Heart right ventricle (tissue), 16 donors: ENCODE data around the gene DGLUCY. TPM values are rescaled to one million over a fixed set of nuclear protein-coding genes. Genes with fewer than 3 reads are reported as not detected.
"Not testable (repeated sequence)": the region's sequence is repeated elsewhere in the genome, so short reads cannot be mapped to it uniquely, and the experiment has no call there.

Source experiments
- ATAC-seq, 8 donors: fragments of 200-7000 bp; cut with Tn5 transposase; one replicate each; pipeline ENCODE4 v1.9.1; 2020; ENCODE audit warnings: mild to moderate bottlenecking in 8 of 8, moderate library complexity in 8 of 8, moderate number of reproducible peaks in 1 of 8
- DNase-seq, 2 donors: peaks; one replicate each; pipeline ENCODE4 v3.0.0-alpha.2; 2020
- H3K27ac ChIP-seq, 10 donors: fragments of 200-600 bp; sonication (generic) in 2 of 10; one replicate each; pipeline versions ENCODE4 v1.5.0 to v1.8.0; 2020 to 2022; ENCODE audit warnings: mild to moderate bottlenecking in 3 of 10
- H3K27me3 ChIP-seq, 7 donors: fragments of 200-600 bp; one replicate each; pipeline ENCODE4 v1.8.0; 2021 to 2022; ENCODE audit warnings: mild to moderate bottlenecking in 2 of 7
- H3K36me3 ChIP-seq, 9 donors: fragments of 200-600 bp; sonication (generic) in 1 of 9; one replicate each; pipeline versions ENCODE4 v1.5.0 to v1.8.0; 2020 to 2022; ENCODE audit warnings: mild to moderate bottlenecking in 2 of 9
- H3K4me1 ChIP-seq, 9 donors: fragments of 200-600 bp; sonication (generic) in 1 of 9; one replicate each; pipeline versions ENCODE4 v1.5.0 to v1.8.0; 2020 to 2022; ENCODE audit warnings: mild to moderate bottlenecking in 4 of 9
- H3K4me3 ChIP-seq, 10 donors: fragments of 200-600 bp; sonication (generic) in 2 of 10; one replicate each; pipeline versions ENCODE4 v1.5.0 to v1.8.0; 2020 to 2022; ENCODE audit warnings: mild to moderate bottlenecking in 7 of 10, moderate library complexity in 2 of 10
- H3K9me3 ChIP-seq, 11 donors: fragments of 200-600 bp in 10 of 11; sonication (generic) in 2 of 11; one replicate each; pipeline versions ENCODE4 v1.5.0 to v1.8.0; 2013 to 2022; ENCODE audit warnings: mild to moderate bottlenecking in 2 of 11, control low read depth in 1 of 11, moderate library complexity in 1 of 11
- CTCF ChIP-seq, 9 donors: fragments of 200-600 bp; sonication (generic) in 2 of 9; IDR thresholded peaks; one replicate each; pipeline versions ENCODE4 v1.5.0 to v1.8.0; 2021 to 2022; ENCODE audit warnings: antibody characterized with exemption in 9 of 9, mild to moderate bottlenecking in 5 of 9, moderate library complexity in 1 of 9
- WGBS, 2 donors: extraction: QIAGEN DNeasy Blood & Tissue Kit; methylation state at CpG; one replicate each; pipeline ENCODE4 v1.1.7; 2013; ENCODE audit warnings: inconsistent platforms in 1 of 2; 5-methylcytosine and 5-hydroxymethylcytosine counted together
- intact Hi-C, 10 donors: fragments of 100-400 bp; cut with DNase I; formaldehyde crosslinking; loops; one replicate each; pipeline versions ENCODE4 v1.11.1 to v1.14.2; 2022
- polyA plus RNA-seq, 2 donors: library from polyadenylated mRNA; stranded (reverse); fragments of 200-250 nt; gene quantifications; one replicate each; pipeline ENCODE4 v1.2.3, GENCODE V29; 2013
- total RNA-seq, 10 donors: library from RNA; stranded (reverse); fragmentation: NEBNext Ultra II Directional in 3 of 10; extraction: Animal tissue kit (Norgen Biotek cat#: 25700) in 3 of 10; gene quantifications; one replicate each; pipeline versions ENCODE4 v1.2.1 to v1.2.4, GENCODE V29; 2021 to 2023
- donor health status: Arrhythmogenic right ventricular cardiomyopathy.
- donor health status: ischemic (EF 13 %, LVEDD 7.1; RV severe dilation, severe dysfunction).
- donor health status: healthy with polysubstance abuse.
- donor health status: DM: no; HTN: yes; CAD: no.
- donor health status: DM: no; HTN: no; CAD: no.
- donor health status: ischemic (EF 25% LVEDD 6.9; RV normal size, moderate dysfunction).
- donor health status: ischemic (EF 25% LVEDD 5.7; RV mildly dilated, moderate dysfunction).
- donor health status: healthy.
- donor health status: DM: yes; HTN: yes; CAD: no.
- donor health status: Ischemic cardiomyopathy.
- donor health status: ischemic (EF 35%, LVEDD 5.7; RV mildly dilated, moderate dysfunction).
- donor health status: nonischemic (EF 11% LVEDD 7.7; RV severe dilation, severe dysfunction).
- donor health status: DM: yes; HTN: yes; CAD: no.
- donor health status: PGD.
- donor health status: ischemic (EF 29% LVEDD 5.4; RV normal size, mild dysfunction).
- donor health status: nonischemic (EF 23%, LVEDD 6.1; RV moderate dilation, normal function).

DGLUCY gene
- total and polyA plus RNA-seq, 12 donors = 43.5 to 270 (median 201) TPM

GRCh38 chr14:91080071-91080470 lies 33.8 kb upstream of the DGLUCY start:
- Histone ChIP-seq H3K27ac (no peak overlapping the region), H3K27me3 (no peaks in the 10 kb centered on the region), H3K9me3 (no peaks in the 10 kb centered on the region), H3K4me1 (peaks cover 0 to 9% (median 0%) of the 10 kb centered on the region in 9 donors), H3K4me3 (no peak overlapping the region), H3K36me3 (no peaks in the 10 kb centered on the region)
- intact Hi-C loops = no loop called here
- ATAC-seq (no peak), DNase-seq (no peak)
- WGBS, 2 donors = 96 to 97% methylated on average over 6 of the region's 6 CpGs
- no peak for TF ChIP-seq CTCF (IDR thresholded peaks at IDR 0.05)

GRCh38 chr14:91082282-91082681 lies 31.6 kb upstream of the DGLUCY start:
- 80 to 81% methylated on average over 3 of the region's 3 CpGs for WGBS, 2 donors
- no peak for ATAC-seq
- DNase-seq = no peak
- Histone ChIP-seq H3K27ac (no peak overlapping the region), H3K9me3 (no peaks in the 10 kb centered on the region), H3K27me3 (no peaks in the 10 kb centered on the region), H3K36me3 (no peaks in the 10 kb centered on the region), H3K4me3 (no peak overlapping the region), H3K4me1 (peaks cover 0 to 9% (median 0%) of the 10 kb centered on the region in 9 donors)
- intact Hi-C loops = no loop called here
- no peak for TF ChIP-seq CTCF (IDR thresholded peaks at IDR 0.05)

- no peak overlapping the region for H3K4me3 ChIP-seq
- no peaks in the 10 kb centered on the region for H3K36me3 ChIP-seq
- no peak overlapping the region for H3K27ac ChIP-seq
- no peak for TF ChIP-seq CTCF (IDR thresholded peaks at IDR 0.05)
- intact Hi-C loops = no loop called here
- no peak for ATAC-seq
- 63 to 69% methylated on average over 2 of the region's 2 CpGs for WGBS, 2 donors
- DNase-seq = no peak
- no peaks in the 10 kb centered on the region for H3K4me1 ChIP-seq
- no peaks in the 10 kb centered on the region for H3K9me3 ChIP-seq
- H3K27me3 ChIP-seq = no peaks in the 10 kb centered on the region
Measured at GRCh38 chr14:91084516-91084915, 29.4 kb upstream of the DGLUCY start.

- intact Hi-C loops, H3K36me3 ChIP-seq, ATAC-seq, H3K9me3 ChIP-seq, H3K4me1 ChIP-seq, H3K4me3 ChIP-seq, H3K27me3 ChIP-seq, DNase-seq: not testable (repeated sequence)
- peak overlapping the region in 1 of 10 donors; percentile 20 for H3K27ac ChIP-seq
- WGBS, 2 donors = 87 to 89% methylated on average over 5 of the region's 5 CpGs
Measured at GRCh38 chr14:91087470-91087869, 26.4 kb upstream of the DGLUCY start.

GRCh38 chr14:91088585-91089235 lies 25.2 kb upstream of the DGLUCY start:
- Histone ChIP-seq H3K27ac (no peak overlapping the region), H3K9me3 (no peaks in the 10 kb centered on the region), H3K4me3 (no peak overlapping the region), H3K36me3 (no peaks in the 10 kb centered on the region), H3K27me3 (no peaks in the 10 kb centered on the region), H3K4me1 (no peaks in the 10 kb centered on the region)
- ATAC-seq (no peak), DNase-seq (no peak)
- TF ChIP-seq CTCF (IDR thresholded peaks at IDR 0.05) = no peak
- WGBS, 2 donors = 86 to 88% methylated on average over 5 of the region's 5 CpGs
- intact Hi-C loops = no loop called here
